HG02623 (cell line): Measurements from ENCODE around the gene ADCY1.
"Not testable (repeated sequence)": the region's sequence is repeated elsewhere in the genome, so short reads cannot be mapped to it uniquely, and the experiment has no call there.

ENCODE experiments used
- ATAC-seq: cut with Tn5 transposase; IDR thresholded peaks from one replicate; pipeline ENCODE4 v1.9.1; 2021; ENCODE audit warnings: moderate library complexity; ENCODE audit not compliant: unreplicated experiment

Gene ADCY1

DNA sequence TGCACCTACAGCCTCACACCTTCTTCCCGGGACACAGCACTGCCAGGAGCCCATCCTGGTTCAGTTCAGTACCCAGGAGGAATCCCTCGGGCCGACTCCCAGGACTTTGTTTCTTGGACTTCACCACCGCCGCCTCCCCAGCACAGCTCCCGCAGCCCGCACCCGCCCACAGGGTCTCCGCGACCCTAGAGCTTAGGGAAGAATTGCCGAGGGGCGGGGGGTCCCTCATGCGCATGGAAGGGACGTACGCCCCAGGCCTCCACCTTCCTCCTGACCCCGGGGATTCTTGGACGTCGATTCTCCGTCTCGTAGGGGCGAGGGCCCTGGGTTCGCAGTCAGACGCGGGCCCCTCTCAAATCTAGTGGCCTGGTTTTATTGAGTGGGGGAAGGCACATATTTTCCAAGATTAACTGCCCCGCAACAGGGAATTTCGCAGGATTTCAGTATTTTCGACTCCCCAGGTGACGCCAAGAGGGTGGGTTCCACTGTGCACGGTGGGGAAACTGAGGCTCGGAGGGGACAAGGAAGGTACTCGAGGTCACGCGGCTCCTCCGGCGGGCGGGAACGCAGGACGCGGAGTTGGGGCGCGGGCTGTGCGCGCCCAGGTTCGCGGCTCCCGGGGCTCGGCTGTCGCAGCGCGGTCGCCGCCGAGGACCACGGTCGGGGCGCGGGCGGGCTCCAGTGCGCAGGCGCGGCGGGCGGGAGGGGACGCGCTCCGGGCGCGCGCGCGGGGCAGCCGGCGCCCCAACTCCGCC, at the start of gene ADCY1:
TSS of gene ADCY1 (plus strand) at position 708 of the 755 bp plus-strand sequence. CDS start 176 bp downstream, outside the sequence.
- ATAC-seq, result no peak

DNA sequence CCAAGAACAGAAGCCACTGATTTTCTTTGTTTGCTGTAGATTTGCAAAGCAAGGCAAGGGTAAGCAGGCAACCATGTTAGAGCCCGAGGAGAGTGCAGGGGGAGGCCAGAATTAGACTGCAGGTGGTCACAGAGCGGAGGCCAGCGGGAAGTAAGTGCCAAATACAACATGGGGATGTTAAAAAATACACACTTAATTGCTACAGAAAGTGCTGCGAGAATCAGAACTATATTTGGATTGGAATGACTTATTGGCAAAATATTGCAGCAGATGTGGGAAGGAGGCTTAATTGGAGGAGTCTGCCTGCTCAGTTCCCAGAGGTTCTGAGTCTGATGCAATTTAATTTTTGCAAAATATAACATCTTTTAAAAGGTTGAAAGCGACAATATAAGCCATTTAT, 49.7 kb upstream of the ADCY1 start:
- ATAC-seq, result no peak

GRCh38 chr7:45525057-45525456, 49.1 kb upstream of the ADCY1 start:
- no peak for ATAC-seq

DNA sequence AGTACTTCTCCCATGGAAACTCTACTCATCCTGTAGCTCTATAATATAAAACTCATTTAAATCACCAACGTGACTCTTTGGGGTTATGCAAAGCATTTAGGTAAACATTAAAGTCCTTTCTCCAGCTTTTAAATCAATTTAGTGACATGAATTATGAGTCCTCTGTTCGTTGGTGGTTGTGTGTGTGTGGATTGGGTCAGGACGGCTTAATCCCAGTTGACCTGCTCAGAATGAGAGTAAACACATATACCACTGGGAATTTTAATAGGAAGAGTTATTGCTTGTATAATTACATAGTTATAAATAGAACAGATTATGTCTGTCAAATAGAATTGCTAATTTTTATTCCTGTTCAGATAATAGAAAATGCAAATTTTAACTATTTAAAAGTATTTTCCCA, 30.7 kb upstream of the ADCY1 start:
- ATAC-seq, result no peak

DNA sequence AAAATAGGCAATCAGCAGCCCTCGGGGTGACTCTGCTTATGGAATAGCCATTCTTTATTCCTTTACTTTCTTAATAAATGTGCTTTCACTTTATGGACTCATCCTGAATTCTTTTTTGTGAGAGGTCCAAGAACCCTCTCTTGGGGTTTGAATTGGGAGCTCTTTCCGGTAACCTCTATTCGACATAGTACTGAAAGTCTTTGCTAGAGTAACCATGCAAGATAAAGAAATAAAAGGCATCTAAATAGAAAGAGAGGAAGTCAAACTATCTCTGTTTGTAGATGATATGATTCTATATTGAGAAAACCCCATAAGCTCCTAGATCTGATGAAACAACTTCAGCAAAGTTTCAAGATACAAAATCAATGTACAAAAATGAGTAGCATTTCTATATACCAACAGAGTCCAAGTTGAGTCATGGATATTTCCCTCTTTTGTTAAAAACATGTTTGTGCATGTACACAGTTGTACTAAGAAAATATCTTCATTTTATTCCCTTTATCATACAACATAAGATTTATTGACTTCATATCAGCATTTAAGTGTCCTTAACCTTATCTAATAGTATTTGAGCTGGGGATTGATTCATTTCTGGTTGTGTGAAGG, 29.0 kb upstream of the ADCY1 start:
- ATAC-seq, result not testable (repeated sequence)

DNA sequence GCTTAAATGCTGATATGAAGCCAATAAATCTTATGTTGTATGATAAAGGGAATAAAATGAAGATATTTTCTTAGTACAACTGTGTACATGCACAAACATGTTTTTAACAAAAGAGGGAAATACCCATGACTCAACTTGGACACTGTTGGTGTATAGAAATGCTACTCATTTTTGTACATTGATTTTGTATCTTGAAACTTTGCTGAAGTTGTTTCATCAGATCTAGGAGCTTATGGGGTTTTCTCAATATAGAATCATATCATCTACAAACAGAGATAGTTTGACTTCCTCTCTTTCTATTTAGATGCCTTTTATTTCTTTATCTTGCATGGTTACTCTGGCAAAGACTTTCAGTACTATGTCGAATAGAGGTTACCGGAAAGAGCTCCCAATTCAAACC, 25.3 kb upstream of the ADCY1 start:
- ATAC-seq, result not testable (repeated sequence)

- ATAC-seq, result no peak
Observed at GRCh38 chr7:45563401-45563800, 10.8 kb upstream of the ADCY1 start.

- ATAC-seq, result no peak
Observed at GRCh38 chr7:45563941-45564461, 10.2 kb upstream of the ADCY1 start.

DNA sequence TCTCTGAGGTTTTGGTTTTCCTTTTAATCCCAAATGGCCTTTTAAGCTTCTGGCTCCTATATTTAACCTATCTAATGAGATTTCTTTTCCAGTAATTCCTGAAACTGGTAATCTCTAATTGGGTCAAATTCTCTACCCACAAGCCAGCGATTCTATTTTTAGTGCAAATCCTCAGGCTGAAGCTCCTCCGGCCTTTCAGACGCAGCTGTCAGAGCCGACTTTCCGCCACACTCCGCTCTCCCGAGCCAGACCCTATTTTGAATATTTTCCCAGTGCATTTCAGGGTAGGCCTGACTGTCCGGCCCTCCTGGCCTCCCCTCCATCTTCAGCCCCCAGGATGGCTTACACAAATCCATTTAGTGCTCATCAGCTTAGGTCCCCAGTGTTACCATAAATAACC, 9.7 kb upstream of the ADCY1 start:
- no peak for ATAC-seq

- ATAC-seq, result no peak
Observed at GRCh38 chr7:45564886-45565455, 9.2 kb upstream of the ADCY1 start.

DNA sequence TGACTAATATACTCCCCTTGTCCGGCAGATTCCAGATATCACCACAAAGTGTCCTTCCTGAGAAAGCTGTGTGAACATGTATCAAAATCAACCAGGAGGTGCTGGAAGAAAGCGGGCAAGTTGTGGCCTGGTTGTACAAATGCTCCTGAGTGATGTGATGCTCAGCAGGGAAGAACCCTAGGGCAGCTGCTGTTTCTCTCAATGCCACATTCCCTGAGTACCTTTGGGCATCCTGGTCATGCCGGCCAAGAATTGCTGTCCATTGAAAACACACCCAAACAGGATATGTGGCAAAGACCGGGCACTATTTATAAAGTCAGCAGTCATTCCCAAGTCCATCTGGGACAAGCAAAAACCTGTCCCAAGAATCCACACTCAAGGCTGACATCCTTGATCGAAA, 7.8 kb upstream of the ADCY1 start:
- ATAC-seq, result no peak

- no peak for ATAC-seq
Observed at GRCh38 chr7:45566961-45567360, 7.2 kb upstream of the ADCY1 start.

DNA sequence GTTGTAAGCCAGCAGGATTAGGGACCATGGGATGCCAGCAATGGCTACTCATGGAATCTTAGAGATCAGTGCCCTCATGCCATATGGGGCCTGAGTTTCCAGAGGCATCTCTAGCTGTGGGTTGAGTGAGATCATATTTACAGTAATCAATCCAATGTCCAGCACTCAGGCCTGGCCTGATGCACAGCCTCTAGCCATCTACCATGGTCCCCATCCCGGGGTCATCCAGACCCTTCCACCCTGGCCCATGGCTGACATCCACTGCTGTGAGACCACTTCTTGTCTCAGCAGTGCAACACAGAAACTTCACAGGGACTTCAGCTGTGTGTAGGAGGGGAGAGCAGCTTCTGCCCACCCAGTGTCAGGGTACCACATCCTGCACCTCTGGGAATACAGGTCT, 6.5 kb upstream of the ADCY1 start:
- ATAC-seq, result no peak

DNA sequence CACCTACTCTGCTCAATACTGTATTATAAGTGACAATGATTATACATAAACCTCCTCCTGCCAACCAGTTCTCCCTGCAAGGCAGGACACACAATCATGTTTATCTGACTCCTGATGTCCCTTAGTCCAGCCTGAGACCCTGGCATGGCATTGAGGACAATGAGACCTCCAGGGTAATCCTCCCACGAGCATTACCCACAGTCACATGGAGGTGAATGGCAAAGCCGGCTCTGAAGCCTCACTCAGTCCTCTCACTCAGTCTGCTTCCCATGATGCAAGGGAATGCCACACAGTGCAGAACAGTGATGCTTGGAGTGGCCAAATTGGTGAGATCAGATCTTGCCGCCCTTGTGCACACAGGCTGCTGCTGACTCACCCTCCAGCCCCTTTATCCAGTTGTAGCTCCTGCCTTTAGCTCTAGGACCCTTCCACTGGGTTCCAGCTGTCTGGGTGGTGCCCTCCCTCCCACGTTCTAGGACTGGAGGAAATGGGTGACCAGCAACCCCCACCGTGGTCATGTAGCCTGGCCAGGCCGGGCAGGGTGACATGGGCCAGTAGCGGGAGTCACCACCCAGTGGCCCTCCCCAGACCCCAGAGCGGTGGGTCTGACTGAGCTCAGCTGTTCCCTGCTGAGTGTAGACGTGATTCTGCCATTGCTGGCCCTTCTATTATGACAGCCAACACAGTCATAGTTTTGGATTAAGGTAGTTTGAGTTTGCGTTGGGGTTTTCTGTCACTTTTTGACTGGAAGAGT, 5.5 kb upstream of the ADCY1 start:
- ATAC-seq, result no peak

DNA sequence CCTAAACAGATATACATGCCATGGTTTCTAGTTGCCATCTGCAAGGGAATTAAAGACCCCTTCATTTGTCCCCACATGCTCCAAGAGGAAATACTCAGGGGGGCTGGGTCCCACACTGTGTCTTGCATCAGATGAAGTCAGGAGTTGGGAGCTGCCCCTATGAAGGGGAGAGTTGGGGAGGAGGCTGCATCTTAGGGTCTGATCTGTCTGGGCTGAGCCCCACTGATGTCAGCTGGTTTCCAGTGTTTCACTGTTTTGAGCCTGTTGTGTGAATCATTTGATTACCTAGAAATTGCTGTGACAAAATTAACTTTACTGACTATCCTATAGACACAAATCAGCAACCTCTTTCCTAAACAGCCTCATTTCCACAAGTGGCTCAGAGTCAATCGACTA, 4.9 kb upstream of the ADCY1 start:
- ATAC-seq, result no peak

DNA sequence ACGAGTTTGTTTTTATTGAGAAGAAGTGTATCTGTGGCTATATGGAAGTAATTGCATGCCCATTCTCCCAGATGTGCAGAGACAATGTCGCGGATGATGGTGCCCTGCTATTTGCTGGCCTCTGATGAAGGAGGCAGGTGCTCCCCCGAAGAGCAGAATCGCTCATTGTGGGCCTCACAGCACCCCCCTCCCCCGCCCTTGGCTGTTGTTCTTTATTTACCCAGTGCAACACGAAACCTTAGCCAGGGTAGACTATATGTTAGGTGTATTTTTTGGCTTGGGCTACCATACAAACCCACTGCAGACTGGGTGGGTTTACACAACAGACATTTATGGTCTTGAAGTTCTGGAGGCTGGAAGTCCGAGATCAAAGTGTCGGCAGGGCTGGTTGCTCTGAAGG, 3.4 kb upstream of the ADCY1 start:
- ATAC-seq, result no peak

DNA sequence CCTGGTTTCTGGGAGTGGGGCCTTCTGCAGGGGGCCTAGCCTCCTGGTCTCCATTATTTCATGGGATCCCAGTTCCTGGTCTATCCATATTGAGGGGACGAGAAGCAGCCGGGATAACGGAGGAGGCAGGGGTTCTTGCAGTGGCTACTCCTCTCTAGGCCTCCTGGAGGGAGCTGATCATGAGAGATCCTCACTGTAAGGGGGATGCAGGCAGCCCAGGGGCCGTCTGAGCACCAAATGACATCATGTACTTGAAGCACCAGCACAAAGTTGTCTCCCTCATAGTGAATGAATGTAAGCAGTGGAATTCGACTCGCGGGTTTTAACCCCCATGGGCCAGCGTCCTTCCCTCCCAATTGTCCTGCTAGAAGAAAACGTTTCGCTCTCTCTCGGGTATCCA, 964 bp upstream of the ADCY1 start:
- ATAC-seq, result no peak

- no peak for ATAC-seq
Observed at GRCh38 chr7:45574416-45574668, 174 bp downstream of the ADCY1 start.

GRCh38 chr7:45574669-45575500, 717 bp downstream of the ADCY1 start:
- ATAC-seq, result no peak

- ATAC-seq, result no peak
Observed at GRCh38 chr7:45575501-45576248, 1.5 kb downstream of the ADCY1 start.
